IPS DF 6.9 (cell line): ENCODE results near the gene MCEMP1.

Source experiments
- DNase-seq: peaks from one replicate; pipeline ENCODE4 v3.0.0-alpha.2; 2013; ENCODE audit warnings: low read depth, low spot score
- H3K27ac ChIP-seq: one replicate; pipeline ENCODE4 v1.5.1; 2013; ENCODE audit warnings: low read length, control low read depth
- H3K27me3 ChIP-seq: 2 replicates; pipeline ENCODE4 v1.6.1; 2013; ENCODE audit warnings: mild to moderate bottlenecking, low read length; ENCODE audit not compliant: control insufficient read depth, insufficient read depth
- H3K36me3 ChIP-seq: 2 replicates; pipeline ENCODE4 v1.6.1; 2013; ENCODE audit warnings: low read length; ENCODE audit not compliant: control insufficient read depth, insufficient read depth
- H3K4me1 ChIP-seq: 2 replicates; pipeline ENCODE4 v1.6.1; 2013; ENCODE audit warnings: low read length; ENCODE audit not compliant: control insufficient read depth, insufficient read depth
- H3K4me3 ChIP-seq: 2 replicates; pipeline ENCODE4 v1.5.1; 2013; ENCODE audit warnings: mild to moderate bottlenecking, low read length
- H3K9me3 ChIP-seq: 2 replicates; pipeline ENCODE4 v1.6.1; 2013; ENCODE audit warnings: low read length, inconsistent platforms; ENCODE audit not compliant: control insufficient read depth, insufficient read depth
- WGBS: extraction: QIAGEN DNeasy Blood & Tissue Kit; methylation state at CpG from one replicate; pipeline ENCODE4 v1.1.7; 2013; ENCODE audit warnings: mixed read lengths, missing lambda C conversion rate; ENCODE audit not compliant: insufficient read length, insufficient coverage; 5-methylcytosine and 5-hydroxymethylcytosine counted together

MCEMP1 gene

GRCh38 chr19:7670790-7671189, 6.1 kb upstream of the MCEMP1 start:
- 0 out of 2 replicates have a peak, but pooled peaks cover 4% of the 10 kb centered on the region for H3K4me1 ChIP-seq
- no peak for DNase-seq
- H3K36me3 ChIP-seq: no peaks in the 10 kb centered on the region
- H3K9me3 ChIP-seq: no peaks in the 10 kb centered on the region
- no peak overlapping the region for H3K27ac ChIP-seq
- H3K4me3 ChIP-seq: peak overlapping the region; percentile 70
- no CpG with 5 or more reads among the region's 9 CpGs for WGBS
- no peaks in the 10 kb centered on the region; the same call in 1 of the 2 replicates for H3K27me3 ChIP-seq

GRCh38 chr19:7672522-7672921, 4.4 kb upstream of the MCEMP1 start:
- Histone ChIP-seq H3K4me1 (0 out of 2 replicates have a peak, but pooled peaks cover 4% of the 10 kb centered on the region), H3K27me3 (no peaks in the 10 kb centered on the region; the same call in 1 of the 2 replicates)
- no CpG with 5 or more reads among the region's 9 CpGs for WGBS

GRCh38 chr19:7674010-7675005, 2.6 kb upstream of the MCEMP1 start:
- WGBS: 100% methylated on average over 2 of the region's 21 CpGs
- Histone ChIP-seq H3K9me3 (no peaks in the 10 kb centered on the region), H3K4me3 (no peak overlapping the region), H3K27ac (no peak overlapping the region), H3K27me3 (no peaks in the 10 kb centered on the region; the same call in 1 of the 2 replicates), H3K4me1 (0 out of 2 replicates have a peak, but pooled peaks cover 4% of the 10 kb centered on the region), H3K36me3 (no peaks in the 10 kb centered on the region)
- no peak for DNase-seq

More at GRCh38 chr19:7672522-7672921, 4.4 kb upstream of the MCEMP1 start:
- H3K4me3 ChIP-seq: no peak overlapping the region
- no peak overlapping the region for H3K27ac ChIP-seq
- DNase-seq: no peak
- no peaks in the 10 kb centered on the region for H3K9me3 ChIP-seq
- H3K36me3 ChIP-seq: no peaks in the 10 kb centered on the region

- no peaks in the 10 kb centered on the region for H3K27me3 ChIP-seq
- H3K27ac ChIP-seq: no peak overlapping the region
- H3K9me3 ChIP-seq: no peaks in the 10 kb centered on the region
- no CpG with 5 or more reads among the region's 7 CpGs for WGBS
- peaks cover 1% of the 10 kb centered on the region; the same call in 1 of the 2 replicates for H3K4me1 ChIP-seq
- no peak for DNase-seq
- H3K36me3 ChIP-seq: no peaks in the 10 kb centered on the region
- H3K4me3 ChIP-seq: no peak overlapping the region
These were observed 514 bp upstream of the MCEMP1 start for GRCh38 chr19:7676376-7676775.

GRCh38 chr19:7677669-7678311, 900 bp downstream of the MCEMP1 start:
- Histone ChIP-seq H3K4me3 (no peak overlapping the region), H3K9me3 (no peaks in the 10 kb centered on the region), H3K27me3 (no peaks in the 10 kb centered on the region), H3K4me1 (peaks cover 6% of the 10 kb centered on the region), H3K27ac (no peak overlapping the region), H3K36me3 (peaks cover 8% of the 10 kb centered on the region)
- DNase-seq: no peak
- WGBS: no CpG with 5 or more reads among the region's 12 CpGs

GRCh38 chr19:7678971-7679751, 2.3 kb downstream of the MCEMP1 start:
- Histone ChIP-seq H3K4me3 (no peak overlapping the region), H3K27ac (no peak overlapping the region), H3K36me3 (peaks cover 9% of the 10 kb centered on the region), H3K9me3 (no peaks in the 10 kb centered on the region), H3K4me1 (peaks cover 6% of the 10 kb centered on the region), H3K27me3 (no peaks in the 10 kb centered on the region)
- no peak for DNase-seq
- WGBS: 100% methylated on average over 6 of the region's 30 CpGs

- no peak for DNase-seq
- Histone ChIP-seq H3K9me3 (no peaks in the 10 kb centered on the region), H3K4me3 (peak overlapping the region; percentile 87; the same call in 1 of the 2 replicates), H3K36me3 (peaks cover 9% of the 10 kb centered on the region), H3K27me3 (no peaks in the 10 kb centered on the region), H3K27ac (no peak overlapping the region), H3K4me1 (peaks cover 6% of the 10 kb centered on the region)
- WGBS: no CpG with 5 or more reads among the region's 22 CpGs
These were observed 3.1 kb downstream of the MCEMP1 start for GRCh38 chr19:7679771-7680605.

GRCh38 chr19:7680606-7681339, 3.9 kb downstream of the MCEMP1 start, which contains the start of gene TRAPPC5:
TSS of gene TRAPPC5 (plus strand) at chr19:7680833. CDS start at chr19:7682254, 1,421 bp downstream.
- Histone ChIP-seq H3K4me1 (peaks cover 6% of the 10 kb centered on the region), H3K9me3 (no peaks in the 10 kb centered on the region), H3K27ac (no peak within 1 kb of the TSS), H3K36me3 (peaks cover 9% of the 10 kb centered on the region), H3K27me3 (no peaks in the 10 kb centered on the region), H3K4me3 (peak within 1 kb of the TSS; percentile 87)
- no peak for DNase-seq
- WGBS: no CpG with 5 or more reads among the region's 79 CpGs
